H1 (cell line): ENCODE data around the gene CBY1. TPM values are rescaled to one million over a fixed set of nuclear protein-coding genes. Genes with fewer than 3 reads are reported as not detected.

Experiments
- CTCF ChIA-PET: fragments of 300-600 bp; sonication (Branson Sonifier 250); formaldehyde crosslinking; loops from one replicate; lab custom pipeline; 2021; ENCODE audit not compliant: partially characterized antibody; lab: Charles Lee
- POLR2A ChIA-PET: fragments of 300-600 bp; sonication (Branson Sonifier 250); formaldehyde crosslinking; loops from one replicate; lab custom pipeline; 2021; ENCODE audit warnings: inconsistent platforms; ENCODE audit not compliant: partially characterized antibody; lab: Charles Lee
- DNase-seq, 2 experiments: peaks; one replicate each; pipeline versions ENCODE4 v3.0.0 to v3.0.0-alpha.2; 2010 to 2022; ENCODE audit warnings: low spot score in 2 of 2, low read depth in 1 of 2, mixed read lengths in 1 of 2
- FAIRE-seq: peaks from 2 replicates; lab custom pipeline; 2011; peaks lifted over from hg19 to GRCh38; lab: Jason Lieb, UNC
- H2AFZ ChIP-seq: 2 replicates; pipeline ENCODE4 v1.8.1; 2012; ENCODE audit warnings: low read length, inconsistent platforms
- H2AK5ac ChIP-seq: 2 replicates; pipeline ENCODE4 v1.6.1; 2013; ENCODE audit warnings: low read depth, low read length
- H2BK120ac ChIP-seq: replicated peaks from 2 replicates; pipeline ENCODE3; 2013; ENCODE audit warnings: low read depth, low read length, inconsistent platforms
- H2BK12ac ChIP-seq: 2 replicates; pipeline ENCODE4 v1.6.1; 2013; ENCODE audit warnings: low read depth, low read length
- H2BK15ac ChIP-seq: 2 replicates; pipeline ENCODE4 v1.6.1; 2013; ENCODE audit warnings: low read length
- H2BK20ac ChIP-seq: 2 replicates; pipeline ENCODE4 v1.6.1; 2013; ENCODE audit warnings: low read length
- H2BK5ac ChIP-seq: 2 replicates; pipeline ENCODE4 v1.6.1; 2013; ENCODE audit warnings: low read depth, low read length
- H3K14ac ChIP-seq: 2 replicates; pipeline ENCODE4 v1.6.1; 2013; ENCODE audit warnings: inconsistent platforms; ENCODE audit not compliant: insufficient read length
- H3K18ac ChIP-seq: 2 replicates; pipeline ENCODE4 v1.6.1; 2013; ENCODE audit warnings: low read length; ENCODE audit errors: extremely low read depth
- H3K23ac ChIP-seq: 2 replicates; pipeline ENCODE4 v1.6.1; 2013; ENCODE audit warnings: inconsistent platforms; ENCODE audit not compliant: insufficient read length
- H3K23me2 ChIP-seq: 2 replicates; pipeline ENCODE4 v1.6.1; 2013; ENCODE audit warnings: low read depth, low read length
- H3K27ac ChIP-seq: 2 replicates; pipeline ENCODE4 v1.6.1; 2011; ENCODE audit warnings: low read depth, low read length, inconsistent platforms
- H3K27me3 ChIP-seq, 4 experiments: replicated peaks in 1 of 4; 1 replicate in 1 of 4; 2 replicates in 3 of 4; pipeline versions ENCODE4 v1.6.1 to v1.8.1; 2011 to 2013; ENCODE audit warnings: low read length in 3 of 4, mild to moderate bottlenecking in 3 of 4, inconsistent platforms in 2 of 4, mixed read lengths in 2 of 4, moderate library complexity in 1 of 4; ENCODE audit not compliant: control insufficient read depth in 3 of 4, insufficient read depth in 3 of 4; ENCODE audit errors: extremely low read depth in 1 of 4
- H3K36me3 ChIP-seq, 4 experiments: 2 replicates each; pipeline versions ENCODE4 v1.6.1 to v1.8.1; 2011 to 2013; ENCODE audit warnings: mild to moderate bottlenecking in 4 of 4, low read length in 3 of 4, moderate library complexity in 2 of 4, control low read depth in 1 of 4, inconsistent platforms in 1 of 4; ENCODE audit not compliant: insufficient read depth in 4 of 4, control insufficient read depth in 2 of 4
- H3K4ac ChIP-seq: replicated peaks from 2 replicates; pipeline ENCODE3; 2013; ENCODE audit warnings: low read length, low read depth, mixed read lengths, inconsistent platforms; ENCODE audit not compliant: insufficient read length
- H3K4me1 ChIP-seq, 4 experiments: replicated peaks in 1 of 4; 1 replicate in 1 of 4; 2 replicates in 3 of 4; pipeline versions ENCODE4 v1.6.1 to v1.8.1; 2011 to 2013; ENCODE audit warnings: low read length in 3 of 4, inconsistent platforms in 2 of 4, mixed read lengths in 1 of 4; ENCODE audit not compliant: insufficient read depth in 4 of 4, control insufficient read depth in 3 of 4
- H3K4me2 ChIP-seq, 2 experiments: 2 replicates each; pipeline versions ENCODE4 v1.6.1 to v1.8.1; 2011 to 2013; ENCODE audit warnings: low read depth in 2 of 2, low read length in 2 of 2, control low read depth in 1 of 2, inconsistent platforms in 1 of 2, mild to moderate bottlenecking in 1 of 2; ENCODE audit not compliant: insufficient read depth in 1 of 2
- H3K4me3 ChIP-seq, 4 experiments: fragments of 200-600, 300-600 bp in 1 of 4; sonication (generic), shearing (Covaris generic), sonication (Bioruptor Twin) in 1 of 4; 2 replicates each; pipeline versions ENCODE4 v1.5.1 to v1.8.1; 2011 to 2016; ENCODE audit warnings: low read length in 4 of 4, low read depth in 3 of 4, control low read depth in 2 of 4, inconsistent platforms in 2 of 4, mild to moderate bottlenecking in 2 of 4, mixed read lengths in 1 of 4, moderate library complexity in 1 of 4; ENCODE audit not compliant: insufficient read depth in 2 of 4; ENCODE audit errors: extremely low read depth in 1 of 4
- H3K56ac ChIP-seq: replicated peaks from 2 replicates; pipeline ENCODE3; 2013; ENCODE audit warnings: low read depth, mild to moderate bottlenecking, mixed read lengths, low read length, inconsistent platforms; ENCODE audit not compliant: insufficient read length
- H3K79me1 ChIP-seq: 2 replicates; pipeline ENCODE4 v1.6.1; 2013; ENCODE audit warnings: low read depth, low read length, control low read depth
- H3K79me2 ChIP-seq, 2 experiments: 2 replicates each; pipeline versions ENCODE4 v1.6.1 to v1.8.1; 2012 to 2013; ENCODE audit warnings: low read length in 2 of 2, mild to moderate bottlenecking in 2 of 2, inconsistent platforms in 1 of 2; ENCODE audit not compliant: insufficient read depth in 2 of 2, control insufficient read depth in 1 of 2
- H3K9ac ChIP-seq, 4 experiments: replicated peaks in 1 of 4; 1 replicate in 1 of 4; 2 replicates in 3 of 4; pipeline versions ENCODE4 v1.6.1 to v1.8.1; 2011 to 2013; ENCODE audit warnings: low read depth in 3 of 4, low read length in 3 of 4, control low read depth in 2 of 4, mild to moderate bottlenecking in 2 of 4, moderate library complexity in 2 of 4, inconsistent platforms in 1 of 4; ENCODE audit errors: extremely low read depth in 1 of 4
- H3K9me3 ChIP-seq, 2 experiments: 2 replicates each; pipeline versions ENCODE4 v1.6.1 to v1.8.1; 2012 to 2013; ENCODE audit warnings: mild to moderate bottlenecking in 2 of 2, moderate library complexity in 2 of 2, control low read depth in 1 of 2, inconsistent platforms in 1 of 2, low read depth in 1 of 2, low read length in 1 of 2, mixed read lengths in 1 of 2; ENCODE audit not compliant: insufficient read depth in 2 of 2
- H4K20me1 ChIP-seq, 2 experiments: replicated peaks in 1 of 2; 2 replicates each; pipeline versions ENCODE3 to v1.8.1; 2011 to 2013; ENCODE audit warnings: inconsistent platforms in 2 of 2, low read length in 2 of 2, mild to moderate bottlenecking in 1 of 2; ENCODE audit not compliant: insufficient read depth in 2 of 2, control insufficient read depth in 1 of 2
- H4K5ac ChIP-seq: 2 replicates; pipeline ENCODE4 v1.6.1; 2013; ENCODE audit warnings: low read length, low read depth, mixed read lengths, inconsistent platforms; ENCODE audit not compliant: insufficient read length
- H4K8ac ChIP-seq: 2 replicates; pipeline ENCODE4 v1.8.0; 2013; ENCODE audit warnings: mild to moderate bottlenecking, moderate library complexity, low read length, inconsistent platforms; ENCODE audit not compliant: insufficient read depth; ENCODE audit errors: extremely low read depth
- H4K91ac ChIP-seq: replicated peaks from 2 replicates; pipeline ENCODE3; 2013; ENCODE audit warnings: low read length, mixed read lengths, inconsistent platforms; ENCODE audit not compliant: insufficient read length
- CEBPB ChIP-seq: IDR thresholded peaks from 2 replicates; pipeline ENCODE4 v1.6.1; 2012; ENCODE audit warnings: low read depth, low read length
- CTCF ChIP-seq, 3 experiments: IDR thresholded peaks; 1 replicate in 2 of 3; 2 replicates in 1 of 3; pipeline versions ENCODE4 v1.5.1 to v1.6.1; 2011; ENCODE audit warnings: low read length in 3 of 3, mild to moderate bottlenecking in 3 of 3, inconsistent platforms in 2 of 3, low read depth in 1 of 3, moderate library complexity in 1 of 3; ENCODE audit not compliant: insufficient read depth in 1 of 3; ENCODE audit errors: control extremely low read depth in 1 of 3
- KDM1A ChIP-seq: fragments of 200-600, 300-600 bp; sonication (generic); IDR thresholded peaks from 2 replicates; pipeline ENCODE4 v1.7.1; 2016; ENCODE audit warnings: mild to moderate bottlenecking, low read length, borderline replicate concordance
- SIN3A ChIP-seq, 2 experiments: IDR thresholded peaks in 1 of 2; conservative IDR thresholded peaks in 1 of 2; 2 replicates each; pipeline ENCODE4 v1.6.1; 2011 to 2012; ENCODE audit warnings: low read length in 2 of 2, improper control_type of control experiment in 1 of 2, low read depth in 1 of 2, mild to moderate bottlenecking in 1 of 2
- SIX5 ChIP-seq: IDR thresholded peaks from 2 replicates; pipeline ENCODE4 v1.6.1; 2011; ENCODE audit warnings: mild to moderate bottlenecking, low read depth, low read length
- SUZ12 ChIP-seq: fragments of 200-600 bp; sonication (generic); IDR thresholded peaks from 2 replicates; pipeline ENCODE4 v1.6.1; 2012; ENCODE audit warnings: mild to moderate bottlenecking, inconsistent platforms, low read length, moderate library complexity, mixed read lengths
- TEAD4 ChIP-seq: IDR thresholded peaks from 2 replicates; pipeline ENCODE4 v1.6.1; 2012; ENCODE audit warnings: low read depth, low read length, inconsistent platforms, mixed read lengths
- WGBS, 2 experiments: shearing (Covaris generic) in 1 of 2; methylation state at CpG; one replicate each; pipeline versions ENCODE4 v1.1.6 to v1.1.7; 2013 to 2015; ENCODE audit warnings: low lambda C conversion rate in 2 of 2, mixed read lengths in 2 of 2, inconsistent platforms in 1 of 2, low coverage in 1 of 2, missing lambda C conversion rate in 1 of 2; ENCODE audit not compliant: insufficient replicate concordance in 2 of 2, insufficient coverage in 1 of 2, insufficient read length in 1 of 2; ENCODE audit errors: extremely low coverage in 1 of 2, missing lambda C conversion rate in 1 of 2; 5-methylcytosine and 5-hydroxymethylcytosine counted together
- polyA plus RNA-seq, 7 experiments: library from polyadenylated mRNA; depleted of rRNA in 3 of 7; stranded (reverse) in 5 of 7; unstranded in 2 of 7; fragments of >200 nt in 5 of 7; fragments of 200-250 nt in 2 of 7; gene quantifications; 1 replicate in 5 of 7; 2 replicates in 1 of 7; 4 replicates in 1 of 7; pipeline versions ENCODE4 v1.2.1 to v1.2.3, GENCODE V29; 2011 to 2013; ENCODE audit warnings: missing spikeins in 2 of 7, mixed read lengths in 2 of 7
- total RNA-seq: library from RNA; stranded (reverse); fragmentation: NEBNext Ultra II Directional; extraction: Animal tissue kit (Norgen Biotek cat#: 25700); gene quantifications from 2 replicates; pipeline ENCODE4 v1.2.1, GENCODE V29; 2021

Gene CBY1
- total and polyA plus RNA-seq, 2 of the 8 experiments (the other 6 are each of a cell fraction or from before 2014, with no cell fraction given): 23.2 to 30.2 TPM

GRCh38 chr22:38638216-38638615 lies 18.2 kb upstream of the CBY1 start:
- 97% methylated on average over 2 of the region's 2 CpGs; no CpG with 5 or more reads in 1 of the 2 experiments for WGBS, 2 experiments
- POLR2A ChIA-PET: no interaction called here
- H4K5ac ChIP-seq: no peak overlapping the region
- TF ChIP-seq KDM1A (no peak), SUZ12 (no peak), CTCF (IDR thresholded peaks at IDR 0.05; ENCODE audit: control extremely low read depth in 1 of 3, insufficient read depth in 1 of 3, low read depth in 1 of 3, low read length in 3 of 3) (no peak), CEBPB (no peak), TEAD4 (no peak), SIX5 (no peak), SIN3A (conservative IDR thresholded peaks at IDR 0.05 in 1 of 2, IDR thresholded peaks at IDR 0.05 in 1 of 2; ENCODE audit: low read depth in 1 of 2, low read length in 2 of 2) (no peak)

More at GRCh38 chr22:38638216-38638615, 18.2 kb upstream of the CBY1 start:
- no peak overlapping the region for H4K91ac ChIP-seq
- no peak overlapping the region for H2BK12ac ChIP-seq
- H3K18ac ChIP-seq: no peak overlapping the region
- H3K4me2 ChIP-seq: no peak overlapping the region
- H3K36me3 ChIP-seq: peaks cover 0 to 10% (median 5%) of the 10 kb centered on the region in 4 experiments; a peak in 5 of 8 replicates
- no peak overlapping the region for H2BK120ac ChIP-seq
- H3K9ac ChIP-seq: no peak overlapping the region
- CTCF ChIA-PET: no interaction called here
- no peak overlapping the region for H3K56ac ChIP-seq
- no peaks in the 10 kb centered on the region for H3K9me3 ChIP-seq
- H3K79me2 ChIP-seq: no peaks in the 10 kb centered on the region
- no peak overlapping the region for H3K4ac ChIP-seq
- H3K27me3 ChIP-seq: no peaks in the 10 kb centered on the region
- no peak overlapping the region for H2BK15ac ChIP-seq
- H2AK5ac ChIP-seq: no peak overlapping the region
- H3K23ac ChIP-seq: no peak overlapping the region
- H3K79me1 ChIP-seq: no peaks in the 10 kb centered on the region
- H3K4me3 ChIP-seq: no peak overlapping the region
- DNase-seq (no peak), FAIRE-seq (no peak)
- no peaks in the 10 kb centered on the region for H4K20me1 ChIP-seq
- H3K4me1 ChIP-seq: no peaks in the 10 kb centered on the region
- no peaks in the 10 kb centered on the region for H3K23me2 ChIP-seq
- H2BK20ac ChIP-seq: no peak overlapping the region
- H2AFZ ChIP-seq: no peak overlapping the region
- no peak overlapping the region for H4K8ac ChIP-seq
- H3K14ac ChIP-seq: no peak overlapping the region
- no peak overlapping the region for H2BK5ac ChIP-seq
- no peak overlapping the region for H3K27ac ChIP-seq
